GM21423 (cell line): ENCODE measurements around the gene RXYLT1.
"Not testable (repeated sequence)": the region's sequence is repeated elsewhere in the genome, so short reads cannot be mapped to it uniquely, and the experiment has no call there.

Source experiments
- ATAC-seq: cut with Tn5 transposase; IDR thresholded peaks from one replicate; pipeline ENCODE4 v1.9.1; 2021; ENCODE audit warnings: mild to moderate bottlenecking, moderate library complexity; ENCODE audit not compliant: unreplicated experiment

RXYLT1 gene, protein sequence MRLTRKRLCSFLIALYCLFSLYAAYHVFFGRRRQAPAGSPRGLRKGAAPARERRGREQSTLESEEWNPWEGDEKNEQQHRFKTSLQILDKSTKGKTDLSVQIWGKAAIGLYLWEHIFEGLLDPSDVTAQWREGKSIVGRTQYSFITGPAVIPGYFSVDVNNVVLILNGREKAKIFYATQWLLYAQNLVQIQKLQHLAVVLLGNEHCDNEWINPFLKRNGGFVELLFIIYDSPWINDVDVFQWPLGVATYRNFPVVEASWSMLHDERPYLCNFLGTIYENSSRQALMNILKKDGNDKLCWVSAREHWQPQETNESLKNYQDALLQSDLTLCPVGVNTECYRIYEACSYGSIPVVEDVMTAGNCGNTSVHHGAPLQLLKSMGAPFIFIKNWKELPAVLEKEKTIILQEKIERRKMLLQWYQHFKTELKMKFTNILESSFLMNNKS

DNA sequence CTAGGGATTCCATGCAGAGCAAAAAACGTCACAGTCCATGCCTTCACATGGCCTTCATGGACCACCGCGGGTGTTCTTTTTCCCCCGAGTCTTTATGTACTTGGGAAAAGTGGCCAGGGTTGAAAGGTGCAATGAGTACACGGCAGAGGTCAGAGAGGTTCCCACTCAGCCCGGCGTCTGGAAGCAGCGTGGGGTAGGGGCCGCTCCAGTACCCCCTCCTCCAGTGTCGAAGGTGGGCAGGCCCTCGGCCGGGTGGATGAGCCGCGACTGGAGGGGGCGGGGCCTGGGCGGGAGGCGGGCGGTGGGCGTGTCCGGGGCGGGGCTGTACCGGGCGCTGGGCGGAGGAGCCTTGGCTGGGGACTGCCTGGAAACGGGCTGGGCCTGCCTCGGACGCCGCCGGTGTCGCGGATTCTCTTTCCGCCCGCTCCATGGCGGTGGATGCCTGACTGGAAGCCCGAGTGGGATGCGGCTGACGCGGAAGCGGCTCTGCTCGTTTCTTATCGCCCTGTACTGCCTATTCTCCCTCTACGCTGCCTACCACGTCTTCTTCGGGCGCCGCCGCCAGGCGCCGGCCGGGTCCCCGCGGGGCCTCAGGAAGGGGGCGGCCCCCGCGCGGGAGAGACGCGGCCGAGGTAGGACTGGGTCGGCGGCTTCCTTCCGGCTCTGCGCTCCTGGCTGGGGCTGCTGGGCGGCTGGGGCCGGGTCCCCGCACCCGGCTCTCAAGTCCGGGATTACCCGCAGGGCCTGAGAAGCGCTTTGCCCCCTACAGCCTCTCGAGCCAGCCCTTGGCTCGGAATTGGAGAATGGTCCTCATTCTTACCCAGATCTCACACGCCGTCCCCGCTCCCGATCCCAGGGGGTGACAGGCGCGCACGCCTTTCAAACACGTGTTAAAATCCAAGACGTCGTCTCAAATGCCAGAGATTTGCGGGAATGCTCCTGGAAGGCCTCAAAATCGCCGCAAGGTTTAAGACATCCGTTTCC lies at the start of gene RXYLT1:
RXYLT1 (plus strand) TSS at position 412 of the 984 bp plus-strand sequence; CDS start at position 464, 52 bp downstream.
- ATAC-seq: peak; percentile 97

GRCh38 chr12:63732779-63733178 lies 46.9 kb upstream of the RXYLT1 start:
- ATAC-seq: not testable (repeated sequence)

DNA sequence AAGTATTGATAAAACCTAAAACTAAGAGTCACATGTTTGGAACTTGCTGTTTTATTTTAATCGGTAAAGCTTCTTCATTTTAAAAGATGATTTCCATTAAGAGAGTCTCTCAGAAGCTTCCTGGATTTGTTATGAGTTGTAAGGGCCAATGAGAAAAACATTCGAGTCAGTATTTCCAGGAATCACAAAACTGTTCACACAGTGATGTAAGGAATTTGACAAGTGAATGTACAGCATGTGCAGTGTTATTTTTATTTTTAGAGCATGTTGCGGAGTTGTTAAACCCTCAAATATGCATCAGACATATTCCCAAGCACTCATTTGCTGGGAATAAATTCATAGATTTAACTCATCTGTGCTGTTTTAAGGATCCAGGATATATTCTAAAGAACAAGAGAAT lies 46.1 kb upstream of the RXYLT1 start:
- ATAC-seq: not testable (repeated sequence)

- not testable (repeated sequence) for ATAC-seq
These were observed 39.2 kb upstream of the RXYLT1 start for GRCh38 chr12:63740551-63740950.

DNA sequence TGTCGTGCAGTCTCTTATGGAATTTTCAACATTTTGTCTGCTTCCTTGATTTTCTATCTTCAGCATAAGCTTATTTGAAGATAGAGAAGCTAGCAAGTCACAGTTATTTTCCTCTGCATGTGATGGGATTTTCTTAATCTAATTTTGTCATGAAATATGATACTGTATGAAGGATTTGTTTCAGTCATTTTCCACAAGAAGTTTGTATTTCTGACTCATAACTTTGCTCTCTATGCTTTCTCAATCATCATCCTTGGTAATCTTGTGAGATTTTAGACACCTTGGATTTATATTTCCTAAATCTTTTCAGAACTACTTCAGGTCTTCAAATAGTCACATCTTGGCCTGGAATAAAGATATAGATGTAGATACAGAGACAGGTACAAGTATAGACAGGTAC lies 38.3 kb upstream of the RXYLT1 start:
- not testable (repeated sequence) for ATAC-seq

DNA sequence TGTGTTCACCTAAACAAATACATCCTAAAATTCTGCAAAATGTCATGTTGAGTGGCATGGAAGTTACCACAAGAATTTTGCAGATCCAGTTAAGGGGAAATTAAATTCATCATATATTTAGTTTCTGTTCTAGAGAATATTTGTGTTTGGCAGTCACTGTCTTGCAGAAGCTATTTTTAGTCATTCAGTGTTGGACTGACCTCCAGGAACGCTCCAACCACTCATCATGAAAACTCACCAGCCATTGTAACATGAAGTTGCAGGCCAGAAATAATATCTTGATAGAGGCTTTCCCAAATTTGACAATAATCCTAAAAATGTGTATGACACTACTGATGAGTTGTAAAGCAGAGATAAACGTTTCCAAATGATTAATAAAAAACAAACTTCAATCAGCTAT lies 35.6 kb upstream of the RXYLT1 start:
- ATAC-seq: not testable (repeated sequence)

DNA sequence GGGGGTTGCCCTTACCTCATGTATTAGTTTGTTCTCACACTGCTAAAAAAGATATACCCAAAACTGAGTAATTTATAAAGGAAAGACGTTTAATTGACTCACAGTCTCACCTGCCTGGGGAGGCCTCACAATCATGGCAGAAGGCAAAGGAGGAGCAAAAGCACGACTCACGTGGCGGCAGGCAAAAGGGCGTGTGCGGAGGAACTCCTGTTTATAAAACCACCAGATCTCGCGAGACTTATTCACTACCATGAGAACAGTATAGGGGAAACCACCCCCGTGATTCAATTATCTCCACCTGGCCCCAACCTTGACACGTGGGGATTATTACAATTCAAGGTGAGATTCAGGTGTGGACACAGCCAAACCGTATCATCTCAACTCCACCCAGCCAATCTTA lies 33.2 kb upstream of the RXYLT1 start:
- ATAC-seq: not testable (repeated sequence)

DNA sequence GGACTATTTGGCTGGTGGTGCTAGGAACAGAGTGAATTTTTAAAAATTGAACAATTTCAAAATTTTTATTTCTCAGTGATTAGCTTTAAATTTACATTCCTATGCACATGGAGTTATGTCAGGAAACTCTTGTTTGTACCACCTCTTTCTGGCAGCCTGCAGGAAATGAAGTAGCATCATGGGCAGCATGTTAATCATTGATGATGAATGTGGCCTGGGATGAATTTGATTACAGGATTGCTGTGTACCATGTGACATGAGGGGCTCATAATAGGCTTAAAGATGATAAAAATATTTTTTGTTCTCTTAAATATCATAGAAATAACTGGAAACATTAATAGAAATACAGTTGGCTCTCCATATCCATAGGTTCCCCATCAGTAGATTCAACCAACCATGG lies 32.6 kb upstream of the RXYLT1 start:
- not testable (repeated sequence) for ATAC-seq

GRCh38 chr12:63747553-63747952 lies 32.2 kb upstream of the RXYLT1 start:
- no peak for ATAC-seq

- peak; percentile 63 for ATAC-seq
These were observed 27.4 kb upstream of the RXYLT1 start for GRCh38 chr12:63752283-63752682.

DNA sequence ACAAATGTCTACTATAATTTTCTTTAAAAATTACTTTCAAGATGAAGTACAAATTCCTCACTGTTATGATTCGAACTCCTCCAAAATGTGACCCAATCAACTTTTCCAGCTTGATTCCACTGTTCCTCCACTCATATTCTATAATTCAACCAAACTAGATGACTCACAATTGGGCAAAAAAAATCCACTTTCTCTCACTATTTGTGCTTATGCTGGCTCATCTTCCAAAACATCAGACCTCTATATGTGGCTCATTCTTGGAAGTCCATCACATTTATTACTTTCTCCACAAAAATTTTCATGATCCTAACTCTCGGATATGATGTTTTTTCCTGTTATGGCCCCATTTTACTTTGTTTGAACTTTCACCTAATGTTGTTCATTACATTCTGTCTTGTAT lies 26.9 kb upstream of the RXYLT1 start:
- no peak for ATAC-seq

- no peak for ATAC-seq
These were observed 26.0 kb upstream of the RXYLT1 start for GRCh38 chr12:63753743-63754142.

- ATAC-seq: no peak
These were observed 15.2 kb upstream of the RXYLT1 start for GRCh38 chr12:63764481-63764880.

GRCh38 chr12:63766498-63766897 lies 13.2 kb upstream of the RXYLT1 start:
- ATAC-seq: no peak

- no peak for ATAC-seq
These were observed 9.3 kb upstream of the RXYLT1 start for GRCh38 chr12:63770375-63770774.

DNA sequence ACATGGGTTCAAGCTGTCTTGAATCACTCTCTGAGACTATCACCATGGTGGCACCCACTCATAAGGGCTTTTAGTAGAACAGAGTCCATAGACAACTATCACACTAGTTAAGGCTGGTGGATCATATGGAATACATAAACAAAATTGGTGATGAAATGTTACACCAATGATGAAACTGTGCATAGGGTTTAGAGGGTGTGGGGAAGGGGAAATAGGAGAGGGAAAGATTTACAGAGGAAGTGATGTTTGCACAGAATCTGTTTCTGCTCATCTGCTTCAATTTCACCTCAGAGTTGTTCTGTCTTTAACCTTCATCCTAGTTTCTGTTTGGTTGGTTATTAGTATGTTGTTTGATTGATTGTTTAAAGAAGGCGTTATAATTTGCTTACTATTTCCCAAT lies 2.4 kb upstream of the RXYLT1 start:
- no peak for ATAC-seq

DNA sequence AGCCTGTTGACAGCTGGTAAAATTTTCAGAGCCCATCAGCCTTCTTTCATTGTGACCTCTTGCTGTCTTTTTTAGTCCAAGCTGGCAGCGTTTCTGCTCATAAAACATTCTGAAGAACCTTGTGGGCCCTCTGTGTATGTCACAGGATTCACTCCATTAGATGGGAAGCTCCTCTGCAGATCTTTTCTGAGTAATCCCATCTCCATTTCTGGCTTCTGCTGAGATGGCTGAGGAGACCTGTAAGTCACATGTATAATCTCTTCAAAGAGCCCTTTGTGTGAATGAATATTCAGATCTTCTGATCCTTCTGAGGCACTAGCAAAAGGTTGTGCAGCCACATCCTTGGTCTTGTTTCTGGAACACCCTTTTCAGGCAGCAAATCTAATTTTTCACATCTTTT lies 2.8 kb downstream of the RXYLT1 start:
- ATAC-seq: no peak

- no peak for ATAC-seq
These were observed 7.6 kb downstream of the RXYLT1 start for GRCh38 chr12:63787306-63787705.

DNA sequence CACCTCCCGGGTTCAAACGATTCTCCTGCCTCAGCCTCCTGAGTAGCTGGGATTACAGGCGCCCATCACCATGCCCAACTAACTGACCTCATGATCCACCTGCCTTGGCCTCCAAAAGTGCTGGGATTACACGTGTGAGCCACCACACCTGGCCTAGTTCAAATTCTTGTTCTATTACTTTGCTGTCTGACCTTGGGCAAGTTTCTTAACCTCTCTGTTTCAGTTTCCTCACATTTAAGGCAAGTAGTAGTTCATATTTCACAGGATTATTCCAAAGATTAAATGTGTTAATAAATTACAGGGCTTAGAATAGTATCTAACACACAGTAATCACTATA lies 10.9 kb downstream of the RXYLT1 start:
- no peak for ATAC-seq

- no peak for ATAC-seq
These were observed 12.6 kb downstream of the RXYLT1 start for GRCh38 chr12:63792338-63792737.

- ATAC-seq: no peak
These were observed 15.5 kb downstream of the RXYLT1 start for GRCh38 chr12:63795032-63795687.
